GM13976 (cell line): ENCODE results near the gene EDN2.

Experiments
- DNase-seq: peaks from one replicate; pipeline ENCODE4 v3.0.0; 2012; ENCODE audit warnings: low spot score
- CTCF ChIP-seq: IDR thresholded peaks from 2 replicates; pipeline ENCODE4 v1.5.1; 2012; ENCODE audit warnings: borderline replicate concordance, mild to moderate bottlenecking; ENCODE audit not compliant: insufficient read depth; ENCODE audit errors: extremely low read depth, missing control alignments, control extremely low read depth
- in situ Hi-C: fragments of 300-500 bp; cut with MboI; formaldehyde crosslinking; loops from one replicate; pipeline ENCODE4 v1.12.0; 2022; ENCODE audit warnings: low sequenced_read_pairs, mixed read lengths, inconsistent platforms; ENCODE audit not compliant: unreplicated experiment

EDN2 gene

DNA sequence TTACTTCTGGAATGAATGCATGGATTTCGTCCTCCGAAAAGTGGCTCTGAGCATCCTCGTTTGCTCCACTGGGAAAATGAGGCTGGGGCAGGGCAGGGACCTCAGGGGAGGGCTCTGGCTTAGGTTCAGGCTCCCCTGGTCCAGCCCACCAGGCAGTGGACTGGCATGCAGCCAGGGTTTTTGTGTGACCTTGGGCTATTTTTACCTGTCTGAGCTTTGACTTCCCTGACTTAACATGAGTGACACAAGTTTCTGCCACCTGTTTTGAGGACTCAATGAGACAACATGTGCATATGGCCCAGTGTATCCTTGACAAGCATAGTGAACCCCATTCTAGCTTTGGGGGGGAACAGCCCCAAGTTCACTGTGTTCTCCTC, 32.6 kb upstream of the EDN2 start:
- TF ChIP-seq CTCF = no peak
- in situ Hi-C loops = no loop called here

DNA sequence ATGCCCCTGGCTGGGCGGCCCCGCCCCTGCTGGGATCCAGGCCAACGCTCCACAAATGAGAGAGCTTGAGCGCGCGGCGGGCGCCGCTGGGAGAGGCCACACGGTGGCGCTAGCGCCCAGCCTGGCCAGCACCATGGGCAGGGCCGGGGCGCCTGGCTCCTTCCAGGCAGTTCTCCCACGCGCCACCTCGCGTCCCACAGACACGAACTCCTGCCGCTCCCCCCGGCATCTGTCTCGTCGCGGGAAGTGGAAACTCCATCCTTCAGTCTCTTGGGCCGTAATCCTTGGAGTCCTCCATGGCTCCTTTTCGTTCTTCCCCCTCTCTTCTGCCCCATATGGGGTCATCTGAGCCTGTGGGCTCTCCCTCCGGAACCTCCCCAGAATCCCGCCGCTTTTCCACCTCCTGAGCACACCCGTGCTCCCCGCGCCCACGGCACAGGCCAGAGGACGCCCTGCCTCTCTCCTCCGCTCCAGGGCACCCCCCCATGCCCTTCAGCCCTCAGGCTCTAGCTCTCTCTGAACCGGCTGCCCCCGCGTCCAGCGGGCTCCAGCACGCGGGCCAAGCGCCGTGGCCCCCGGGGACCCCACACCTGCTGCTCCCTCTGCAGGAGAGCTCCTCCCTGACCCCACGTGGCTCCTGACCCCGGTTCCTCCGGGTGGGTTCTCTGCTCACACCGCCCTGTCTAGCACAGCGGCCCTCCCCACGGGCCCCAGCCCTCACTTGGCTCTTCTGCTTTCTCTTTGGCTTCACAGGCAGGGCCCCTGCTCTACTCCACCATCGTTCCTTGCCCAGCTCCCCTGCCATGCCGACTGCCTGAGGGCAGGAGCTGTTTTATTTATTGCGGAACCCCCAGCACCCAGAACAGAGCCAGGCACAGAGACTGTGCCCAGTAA, 31.9 kb upstream of the EDN2 start:
- in situ Hi-C loops = no loop called here
- TF ChIP-seq CTCF = peak; percentile 98
- peak; percentile 94 for DNase-seq

More for the DNA sequence above, 32.6 kb upstream of the EDN2 start:
- DNase-seq = no peak

DNA sequence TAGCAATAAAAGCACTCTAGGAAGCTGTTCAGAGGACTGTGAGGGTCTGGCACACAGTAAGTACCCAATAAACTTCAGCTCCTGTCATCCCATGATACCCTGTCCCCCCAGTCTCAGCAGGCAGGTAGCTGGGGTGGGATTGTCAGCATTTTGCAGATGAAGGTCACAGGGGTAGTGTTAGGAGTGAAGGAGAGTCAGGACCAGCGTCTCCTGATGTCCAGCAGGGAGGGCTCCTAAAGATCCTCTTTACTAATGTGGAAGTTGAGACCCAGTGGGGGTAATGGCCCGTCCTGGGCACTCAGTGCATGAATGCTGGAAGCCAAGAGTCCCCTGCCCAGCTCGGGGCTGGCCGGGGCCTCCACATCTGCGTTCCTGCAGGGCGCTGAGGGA, 31.3 kb upstream of the EDN2 start:
- DNase-seq = no peak
- no peak for TF ChIP-seq CTCF
- in situ Hi-C loops = no loop called here

DNA sequence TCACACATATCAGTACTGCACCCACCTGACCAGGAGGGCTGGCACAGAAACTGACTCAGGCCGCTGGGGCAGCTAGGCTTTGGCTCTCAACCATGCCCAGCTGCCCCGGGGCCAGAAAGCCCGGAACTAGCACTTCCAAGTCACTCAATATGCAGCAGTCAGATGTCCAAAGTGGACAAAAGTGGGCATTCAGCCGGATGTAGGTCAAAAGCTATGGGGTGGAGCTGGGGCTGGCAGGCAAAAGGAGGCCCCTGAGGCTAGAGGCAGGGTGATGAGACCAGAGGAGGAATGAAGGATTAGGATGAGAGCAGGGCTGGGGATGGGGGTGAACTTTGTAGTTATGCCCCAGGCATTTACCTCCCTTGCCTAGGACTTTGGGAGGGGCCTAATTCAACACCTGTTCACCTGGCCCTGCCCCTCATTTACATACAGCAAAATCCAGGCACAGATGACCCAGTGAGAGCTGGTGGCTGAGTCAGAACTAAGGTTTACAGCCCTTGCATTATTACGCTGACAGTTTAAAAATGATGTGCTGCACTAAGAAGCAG, 30.7 kb upstream of the EDN2 start:
- DNase-seq = no peak
- in situ Hi-C loops = no loop called here
- TF ChIP-seq CTCF = no peak

GRCh38 chr1:41514381-41514780, 29.9 kb upstream of the EDN2 start:
- in situ Hi-C loops = no loop called here
- DNase-seq = no peak
- TF ChIP-seq CTCF = no peak

DNA sequence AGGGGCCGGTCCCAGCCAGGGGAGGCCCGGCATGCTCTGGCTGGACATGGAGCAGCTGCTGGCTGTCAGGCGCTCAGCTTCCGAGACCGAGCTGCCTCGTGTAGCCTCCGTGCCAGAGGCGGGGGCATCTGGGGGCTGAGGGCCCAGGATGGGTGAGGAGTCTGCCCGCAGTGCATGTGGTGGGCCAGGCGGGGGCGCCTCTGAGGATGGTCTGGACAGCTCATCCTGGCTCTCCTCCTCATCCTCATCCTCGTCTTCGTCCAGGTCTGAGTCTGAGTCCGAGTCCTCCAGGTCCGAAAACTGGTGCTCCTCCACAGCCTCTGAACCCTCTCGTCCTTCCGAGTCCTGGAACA, 28.9 kb upstream of the EDN2 start:
- in situ Hi-C loops = no loop called here
- peak; percentile 56 for DNase-seq
- TF ChIP-seq CTCF = peak; percentile 34
